GM12878 (cell line): Measurements from ENCODE around the gene BPIFA3.

Experiments
- BHLHE40 ChIP-seq, 2 experiments: fragments of 450-650 bp in 1 of 2; IDR thresholded peaks; 2 replicates each; pipeline ENCODE4 v1.6.1; 2011 to 2017; ENCODE audit warnings: low read depth in 2 of 2, borderline replicate concordance in 1 of 2, improper control_type of control experiment in 1 of 2, low read length in 1 of 2, mild to moderate bottlenecking in 1 of 2
- CTCF ChIP-seq, 3 experiments: IDR thresholded peaks in 2 of 3; conservative IDR thresholded peaks in 1 of 3; 2 replicates each; pipeline ENCODE4 v1.5.1; 2011; ENCODE audit warnings: low read depth in 3 of 3, low read length in 3 of 3, mild to moderate bottlenecking in 3 of 3, control low read depth in 2 of 3, moderate library complexity in 2 of 3, inconsistent platforms in 1 of 3, mixed read lengths in 1 of 3; ENCODE audit not compliant: control insufficient read depth in 2 of 3, insufficient read depth in 1 of 3; ENCODE audit errors: extremely low read depth in 1 of 3
- CUX1 ChIP-seq: IDR thresholded peaks from 2 replicates; pipeline ENCODE4 v1.6.1; 2012; ENCODE audit warnings: improper control_type of control experiment, low read depth, low read length; ENCODE audit not compliant: insufficient replicate concordance
- EP300 ChIP-seq, 2 experiments: fragments of 150-350 bp in 1 of 2; IDR thresholded peaks; 2 replicates each; pipeline ENCODE4 v1.6.1; 2011 to 2012; ENCODE audit warnings: low read depth in 2 of 2, low read length in 2 of 2, borderline replicate concordance in 1 of 2, improper control_type of control experiment in 1 of 2, inconsistent platforms in 1 of 2; ENCODE audit not compliant: control insufficient read depth in 1 of 2
- EZH2 ChIP-seq: IDR thresholded peaks from 2 replicates; pipeline ENCODE4 v1.6.1; 2012; ENCODE audit warnings: low read depth, mild to moderate bottlenecking, control low read depth, inconsistent platforms, low read length, borderline replicate concordance; ENCODE audit not compliant: control insufficient read depth
- MEF2A ChIP-seq: IDR thresholded peaks from 2 replicates; pipeline ENCODE4 v1.6.1; 2011; ENCODE audit warnings: low read depth, mild to moderate bottlenecking, low read length, moderate library complexity; ENCODE audit not compliant: insufficient read depth
- POLR2A ChIP-seq: IDR thresholded peaks from 2 replicates; pipeline ENCODE4 v1.6.1; 2011; ENCODE audit warnings: low read depth, mild to moderate bottlenecking, low read length
- PRDM15 ChIP-seq: fragments of 450-650 bp; formaldehyde crosslinking; IDR thresholded peaks from 2 replicates; pipeline ENCODE4 v1.4.0; 2020; ENCODE audit warnings: mild to moderate bottlenecking, moderate library complexity
- RCOR1 ChIP-seq: conservative IDR thresholded peaks from 2 replicates; pipeline ENCODE4 v1.6.1; 2012; ENCODE audit warnings: low read depth, low read length, improper control_type of control experiment
- ZZZ3 ChIP-seq: IDR thresholded peaks from 2 replicates; pipeline ENCODE4 v1.6.1; 2011; ENCODE audit warnings: low read depth; ENCODE audit not compliant: control insufficient read depth, insufficient read length

GRCh38 chr20:33233129-33233774 is 16.1 kb downstream of the BPIFA3 start:
- TF ChIP-seq CTCF (IDR thresholded peaks at IDR 0.05 in 2 of 3, conservative IDR thresholded peaks at IDR 0.05 in 1 of 3; ENCODE audit: control insufficient read depth in 2 of 3, extremely low read depth in 1 of 3, insufficient read depth in 1 of 3, low read depth in 3 of 3, low read length in 3 of 3) (no peak), BHLHE40 (IDR thresholded peaks at IDR 0.05; ENCODE audit: borderline replicate concordance in 1 of 2, low read depth in 2 of 2, low read length in 1 of 2) (no peak), MEF2A (no peak), RCOR1 (no peak), POLR2A (no peak), CUX1 (no peak), PRDM15 (CRISPR knock-in tag) (no peak), EZH2 (no peak), ZZZ3 (no peak), EP300 (IDR thresholded peaks at IDR 0.05; ENCODE audit: borderline replicate concordance in 1 of 2, control insufficient read depth in 1 of 2, low read depth in 2 of 2, low read length in 2 of 2) (no peak)
